ENCODE results near the gene CASP8.

The CASP8 gene

DNA sequence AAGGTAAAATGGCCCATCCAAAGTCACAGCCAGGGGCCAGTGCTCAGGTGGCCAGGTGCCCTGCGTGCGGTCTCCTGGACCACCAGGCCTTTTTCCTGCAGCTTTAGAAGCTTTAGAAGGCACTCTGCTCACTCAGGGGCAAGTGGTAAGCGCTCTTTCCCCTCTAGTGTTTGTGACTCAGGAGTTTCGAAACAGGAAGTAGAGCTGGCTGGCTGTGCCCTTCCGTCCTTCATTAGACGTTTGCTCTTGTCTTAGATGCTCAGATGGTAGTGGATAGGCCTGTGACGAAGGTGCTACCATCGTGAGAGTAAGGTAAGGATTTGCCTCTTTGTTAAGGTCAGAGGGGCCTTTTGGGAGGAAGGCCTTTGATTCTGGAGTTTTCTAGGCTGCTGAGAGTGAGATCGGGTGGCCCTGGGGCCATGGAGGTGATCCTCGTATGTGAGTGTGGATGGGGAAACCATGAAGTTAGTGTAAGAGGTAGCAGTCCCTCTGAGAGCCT is at the start of gene CASP8:
CASP8 (plus strand) TSS at position 235 of the 499 bp plus-strand sequence. CDS start 5,951 bp downstream, outside the sequence.
- H3K27ac ChIP-seq, result peak within 1 kb of the TSS; percentile 90
- DNase-seq, result peak; percentile 32
- TF ChIP-seq, protein P1, sequence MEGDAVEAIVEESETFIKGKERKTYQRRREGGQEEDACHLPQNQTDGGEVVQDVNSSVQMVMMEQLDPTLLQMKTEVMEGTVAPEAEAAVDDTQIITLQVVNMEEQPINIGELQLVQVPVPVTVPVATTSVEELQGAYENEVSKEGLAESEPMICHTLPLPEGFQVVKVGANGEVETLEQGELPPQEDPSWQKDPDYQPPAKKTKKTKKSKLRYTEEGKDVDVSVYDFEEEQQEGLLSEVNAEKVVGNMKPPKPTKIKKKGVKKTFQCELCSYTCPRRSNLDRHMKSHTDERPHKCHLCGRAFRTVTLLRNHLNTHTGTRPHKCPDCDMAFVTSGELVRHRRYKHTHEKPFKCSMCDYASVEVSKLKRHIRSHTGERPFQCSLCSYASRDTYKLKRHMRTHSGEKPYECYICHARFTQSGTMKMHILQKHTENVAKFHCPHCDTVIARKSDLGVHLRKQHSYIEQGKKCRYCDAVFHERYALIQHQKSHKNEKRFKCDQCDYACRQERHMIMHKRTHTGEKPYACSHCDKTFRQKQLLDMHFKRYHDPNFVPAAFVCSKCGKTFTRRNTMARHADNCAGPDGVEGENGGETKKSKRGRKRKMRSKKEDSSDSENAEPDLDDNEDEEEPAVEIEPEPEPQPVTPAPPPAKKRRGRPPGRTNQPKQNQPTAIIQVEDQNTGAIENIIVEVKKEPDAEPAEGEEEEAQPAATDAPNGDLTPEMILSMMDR (IDR thresholded peaks at IDR 0.05; ENCODE audit: low read depth, low read length, missing control alignments), result no peak
- in situ Hi-C loops (cut with HindIII; ENCODE audit: low pct_ligation_motif_present, low sequenced_read_pairs), result no loop called here
- no peaks in the 10 kb centered on the region for H3K36me3 ChIP-seq (replicated peaks)
- peak within 1 kb of the TSS; percentile 28 for H3K4me3 ChIP-seq (ENCODE audit: low read depth, low read length)
- no peaks in the 10 kb centered on the region for H3K27me3 ChIP-seq (replicated peaks)

GRCh38 chr2:201215963-201216362 is 44.4 kb upstream of the CASP8 start:
- in situ Hi-C loops (cut with HindIII; ENCODE audit: low pct_ligation_motif_present, low sequenced_read_pairs), result no loop called here
- Histone ChIP-seq H3K4me3 (ENCODE audit: low read depth, low read length) (no peak overlapping the region), H3K27ac (no peak overlapping the region), H3K36me3 (replicated peaks) (no peaks in the 10 kb centered on the region), H3K27me3 (replicated peaks) (no peaks in the 10 kb centered on the region)
- TF ChIP-seq, protein P1 (IDR thresholded peaks at IDR 0.05; ENCODE audit: low read depth, low read length, missing control alignments), result no peak
- DNase-seq, result no peak

DNA sequence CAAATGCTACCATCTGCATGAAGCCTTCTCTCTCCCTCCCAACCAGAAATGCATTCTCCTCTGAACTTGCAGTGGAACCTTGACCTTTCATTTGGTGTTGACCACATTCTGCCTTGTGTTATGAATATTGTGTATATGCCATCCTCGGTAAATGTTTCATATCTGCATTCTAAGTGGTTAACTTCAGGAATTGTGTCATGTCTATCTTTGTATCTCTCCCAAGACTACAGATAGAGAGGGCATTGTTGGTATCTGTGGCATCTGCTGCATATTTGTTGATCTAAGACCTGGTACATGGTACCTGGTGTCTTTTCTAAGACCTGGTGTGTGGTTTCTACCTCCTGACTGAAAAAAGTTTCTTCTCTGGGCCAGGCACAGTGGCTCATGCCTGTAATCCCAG is 43.4 kb upstream of the CASP8 start:
- DNase-seq, result no peak
- H3K4me3 ChIP-seq (ENCODE audit: low read depth, low read length), result no peak overlapping the region
- H3K27ac ChIP-seq, result no peak overlapping the region
- no peaks in the 10 kb centered on the region for H3K36me3 ChIP-seq (replicated peaks)
- in situ Hi-C loops (cut with HindIII; ENCODE audit: low pct_ligation_motif_present, low sequenced_read_pairs), result no loop called here
- TF ChIP-seq, protein P1 (IDR thresholded peaks at IDR 0.05; ENCODE audit: low read depth, low read length, missing control alignments), result no peak
- no peaks in the 10 kb centered on the region for H3K27me3 ChIP-seq (replicated peaks)

DNA sequence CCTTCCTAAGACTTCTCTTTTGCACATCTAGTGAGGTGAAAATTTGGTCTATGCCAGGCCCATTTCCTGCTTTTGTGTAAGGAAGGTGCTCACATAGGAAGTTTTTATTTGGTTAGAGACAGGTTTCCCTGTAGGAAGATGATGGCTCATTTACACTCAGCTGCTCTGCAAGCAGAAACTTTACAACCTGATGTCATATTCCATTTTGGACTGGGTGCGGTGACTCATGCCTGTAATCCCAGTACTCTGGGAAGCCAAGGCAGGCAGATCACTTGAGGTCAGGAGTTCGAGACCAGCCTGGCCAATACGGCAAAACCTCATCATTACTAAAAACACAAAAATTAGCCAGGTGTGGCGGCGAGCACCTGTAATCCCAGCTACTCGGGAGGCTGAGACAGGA is 41.6 kb upstream of the CASP8 start:
- peak; percentile 22 for DNase-seq
- no peak overlapping the region for H3K27ac ChIP-seq
- H3K36me3 ChIP-seq (replicated peaks), result no peaks in the 10 kb centered on the region
- no peak overlapping the region for H3K4me3 ChIP-seq (ENCODE audit: low read depth, low read length)
- no peaks in the 10 kb centered on the region for H3K27me3 ChIP-seq (replicated peaks)
- TF ChIP-seq, protein P1 (IDR thresholded peaks at IDR 0.05; ENCODE audit: low read depth, low read length, missing control alignments), result no peak
- in situ Hi-C loops (cut with HindIII; ENCODE audit: low pct_ligation_motif_present, low sequenced_read_pairs), result no loop called here

GRCh38 chr2:201219328-201220096 is 40.8 kb upstream of the CASP8 start:
- Histone ChIP-seq H3K27me3 (replicated peaks) (no peaks in the 10 kb centered on the region), H3K4me3 (ENCODE audit: low read depth, low read length) (no peak overlapping the region), H3K27ac (no peak overlapping the region), H3K36me3 (replicated peaks) (no peaks in the 10 kb centered on the region)
- TF ChIP-seq, protein P1 (IDR thresholded peaks at IDR 0.05; ENCODE audit: low read depth, low read length, missing control alignments), result no peak
- DNase-seq, result no peak
- in situ Hi-C loops (cut with HindIII; ENCODE audit: low pct_ligation_motif_present, low sequenced_read_pairs), result no loop called here

All from brain microvascular endothelial cell (primary cell).